CD4-positive, alpha-beta T cell treated with Interleukin-12 subunit alpha and Interleukin-12 subunit beta, for 1 hour (primary cell): ENCODE data around the gene CHCHD6.
"Not testable (repeated sequence)": the region's sequence is repeated elsewhere in the genome, so short reads cannot be mapped to it uniquely, and the experiment has no call there.

Experiments
- DNase-seq: peaks from one replicate; pipeline ENCODE4 v3.0.0-alpha.2; 2020

The CHCHD6 gene

GRCh38 chr3:126773167-126773566 is 69.1 kb downstream of the CHCHD6 start:
- no peak for DNase-seq

- no peak for DNase-seq
Observed at GRCh38 chr3:126773783-126774182, 69.7 kb downstream of the CHCHD6 start.

- DNase-seq: no peak
Observed at GRCh38 chr3:126777366-126777765, 73.3 kb downstream of the CHCHD6 start.

- no peak for DNase-seq
Observed at GRCh38 chr3:126780666-126781065, 76.6 kb downstream of the CHCHD6 start.

GRCh38 chr3:126781406-126781805 is 77.4 kb downstream of the CHCHD6 start:
- DNase-seq: no peak

GRCh38 chr3:126781889-126782491 is 78.0 kb downstream of the CHCHD6 start:
- no peak for DNase-seq

- no peak for DNase-seq
Observed at GRCh38 chr3:126782536-126782935, 78.5 kb downstream of the CHCHD6 start.

GRCh38 chr3:126784254-126784653 is 80.2 kb downstream of the CHCHD6 start:
- DNase-seq: no peak

GRCh38 chr3:126791320-126791719 is 87.3 kb downstream of the CHCHD6 start:
- DNase-seq: not testable (repeated sequence)

- DNase-seq: no peak
Observed at GRCh38 chr3:126792998-126793397, 89.0 kb downstream of the CHCHD6 start.

- DNase-seq: no peak
Observed at GRCh38 chr3:126797563-126797962, 93.5 kb downstream of the CHCHD6 start.

- DNase-seq: no peak
Observed at GRCh38 chr3:126798521-126798920, 94.5 kb downstream of the CHCHD6 start.

- DNase-seq: no peak
Observed at GRCh38 chr3:126799099-126799498, 95.1 kb downstream of the CHCHD6 start.

GRCh38 chr3:126801312-126801711 is 97.3 kb downstream of the CHCHD6 start:
- DNase-seq: not testable (repeated sequence)

GRCh38 chr3:126807795-126808194 is 103.8 kb downstream of the CHCHD6 start:
- DNase-seq: no peak

GRCh38 chr3:126811530-126811929 is 107.5 kb downstream of the CHCHD6 start:
- DNase-seq: no peak

GRCh38 chr3:126816298-126816697 is 112.3 kb downstream of the CHCHD6 start:
- DNase-seq: no peak

GRCh38 chr3:126816986-126817777 is 113.1 kb downstream of the CHCHD6 start:
- DNase-seq: no peak

GRCh38 chr3:126817781-126818180 is 113.7 kb downstream of the CHCHD6 start:
- DNase-seq: no peak

GRCh38 chr3:126818400-126819095 is 114.5 kb downstream of the CHCHD6 start:
- DNase-seq: no peak

GRCh38 chr3:126826693-126827092 is 122.7 kb downstream of the CHCHD6 start:
- no peak for DNase-seq

- DNase-seq: no peak
Observed at GRCh38 chr3:126827121-126827520, 123.1 kb downstream of the CHCHD6 start.

- DNase-seq: no peak
Observed at GRCh38 chr3:126828306-126828705, 124.3 kb downstream of the CHCHD6 start.

- DNase-seq: no peak
Observed at GRCh38 chr3:126832933-126833332, 128.9 kb downstream of the CHCHD6 start.
